Measurements from ENCODE around the gene FN1.

DNA sequence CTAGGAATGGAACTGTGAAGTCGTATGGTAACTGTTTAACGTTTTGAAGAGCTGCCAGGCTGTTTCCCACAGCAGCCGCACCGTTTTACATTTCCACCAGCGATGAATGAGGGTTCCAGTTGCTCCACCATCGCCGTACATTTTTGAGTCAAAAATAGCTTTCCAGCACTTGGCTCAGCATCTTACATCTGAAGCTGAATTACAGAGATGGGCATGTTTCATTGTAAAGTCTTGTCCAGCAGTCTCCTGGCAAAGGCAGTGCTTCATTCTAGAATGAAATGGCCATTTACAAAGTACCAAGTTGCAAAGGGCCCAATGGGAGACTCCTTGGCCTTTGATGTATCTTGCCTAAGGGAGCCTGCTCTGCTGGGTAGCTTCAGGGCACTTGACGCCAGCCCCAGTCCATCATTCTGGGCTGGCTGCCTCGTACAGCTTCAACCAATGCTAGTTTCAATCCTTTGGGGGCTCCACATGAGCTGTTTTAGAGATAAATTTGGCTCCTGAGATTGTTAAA, 78.9 kb downstream of the FN1 start:
- no peak for TF ChIP-seq EGR1 (IDR thresholded peaks at IDR 0.05)
- no peak for TF ChIP-seq FOXM1 (IDR thresholded peaks at IDR 0.05; ENCODE audit: borderline replicate concordance, low read depth)
- TF ChIP-seq TAF1 (IDR thresholded peaks at IDR 0.05; ENCODE audit: low read depth): no peak
- TF ChIP-seq YY1 (IDR thresholded peaks at IDR 0.05; ENCODE audit: low read depth): no peak
- TF ChIP-seq, protein P1, sequence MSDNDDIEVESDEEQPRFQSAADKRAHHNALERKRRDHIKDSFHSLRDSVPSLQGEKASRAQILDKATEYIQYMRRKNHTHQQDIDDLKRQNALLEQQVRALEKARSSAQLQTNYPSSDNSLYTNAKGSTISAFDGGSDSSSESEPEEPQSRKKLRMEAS (IDR thresholded peaks at IDR 0.05): no peak
- TF ChIP-seq EP300 (IDR thresholded peaks at IDR 0.05; ENCODE audit: borderline replicate concordance): no peak
- TF ChIP-seq, protein P2, sequence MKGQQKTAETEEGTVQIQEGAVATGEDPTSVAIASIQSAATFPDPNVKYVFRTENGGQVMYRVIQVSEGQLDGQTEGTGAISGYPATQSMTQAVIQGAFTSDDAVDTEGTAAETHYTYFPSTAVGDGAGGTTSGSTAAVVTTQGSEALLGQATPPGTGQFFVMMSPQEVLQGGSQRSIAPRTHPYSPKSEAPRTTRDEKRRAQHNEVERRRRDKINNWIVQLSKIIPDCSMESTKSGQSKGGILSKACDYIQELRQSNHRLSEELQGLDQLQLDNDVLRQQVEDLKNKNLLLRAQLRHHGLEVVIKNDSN (IDR thresholded peaks at IDR 0.05): no peak

All from Ishikawa (cell line).